Measurements from ENCODE around the gene AQP1.

- no peak for TF ChIP-seq RFX3 (CRISPR knock-in tag; IDR thresholded peaks at IDR 0.05)
- no peak for TF ChIP-seq ZNF317 (CRISPR knock-in tag; IDR thresholded peaks at IDR 0.05)
- no peak for TF ChIP-seq ZNF318 (CRISPR knock-in tag; IDR thresholded peaks at IDR 0.05)
- TF ChIP-seq ZNF572 (CRISPR knock-in tag; IDR thresholded peaks at IDR 0.05) = no peak
- TF ChIP-seq USF2 (IDR thresholded peaks at IDR 0.05; ENCODE audit: low read depth, low read length) = no peak
- no peak for TF ChIP-seq USF2 (CRISPR knock-in tag; IDR thresholded peaks at IDR 0.05; ENCODE audit: borderline replicate concordance)
These were observed 26.8 kb upstream of the AQP1 start for GRCh38 chr7:30884881-30885280.
